Esophagus muscularis mucosa (tissue), 4 donors: ENCODE results near the gene MUC2. TPM values are rescaled to one million over a fixed set of nuclear protein-coding genes. Genes with fewer than 3 reads are reported as not detected.

Source experiments
- DNase-seq: peaks from one replicate; pipeline ENCODE4 v3.0.0-alpha.2; 2017; ENCODE audit errors: extremely low spot score
- H3K27ac ChIP-seq, 4 donors: fragments of 200-600 bp; sonication (generic); replicated peaks in 1 of 4; 1 replicate in 3 of 4; 2 replicates in 1 of 4; pipeline ENCODE4 v1.5.1; 2016 to 2019; ENCODE audit warnings: mild to moderate bottlenecking in 1 of 4
- H3K27me3 ChIP-seq, 4 donors: fragments of 200-600 bp; sonication (generic); one replicate each; pipeline versions ENCODE4 v1.5.1 to v1.6.0; 2016 to 2019
- H3K36me3 ChIP-seq, 4 donors: fragments of 200-600 bp; sonication (generic); one replicate each; pipeline ENCODE4 v1.5.1; 2016 to 2019
- H3K4me1 ChIP-seq, 4 donors: fragments of 200-600 bp; sonication (generic); one replicate each; pipeline ENCODE4 v1.5.1; 2016 to 2019
- H3K4me3 ChIP-seq, 4 donors: fragments of 200-600 bp; sonication (generic); 1 replicate in 2 of 4; 2 replicates in 2 of 4; pipeline ENCODE4 v1.5.1; 2016 to 2019; ENCODE audit warnings: mild to moderate bottlenecking in 4 of 4, moderate library complexity in 1 of 4
- H3K9me3 ChIP-seq, 4 donors: fragments of 200-600 bp; sonication (generic); 1 replicate in 3 of 4; 2 replicates in 1 of 4; pipeline ENCODE4 v1.5.1; 2016 to 2019
- CTCF ChIP-seq, 3 experiments: fragments of 200-600 bp in 2 of 3; fragments of 450-650 bp in 1 of 3; sonication (generic) in 2 of 3; IDR thresholded peaks; one replicate each; pipeline ENCODE4 v1.5.1; 2017 to 2019; ENCODE audit warnings: antibody characterized with exemption in 3 of 3, mild to moderate bottlenecking in 2 of 3, moderate library complexity in 1 of 3
- EP300 ChIP-seq: sonication (generic); formaldehyde crosslinking; IDR thresholded peaks from one replicate; pipeline ENCODE4 v1.6.1; 2017; ENCODE audit warnings: antibody characterized with exemption
- POLR2A ChIP-seq: fragments of 450-650 bp; IDR thresholded peaks from one replicate; pipeline ENCODE4 v1.6.1; 2017; ENCODE audit warnings: antibody characterized with exemption, moderate library complexity, mild to moderate bottlenecking, low read depth
- POLR2AphosphoS5 ChIP-seq, 2 donors: sonication (generic); formaldehyde crosslinking; IDR thresholded peaks; one replicate each; pipeline ENCODE4 v1.6.1; 2017; ENCODE audit warnings: antibody characterized with exemption in 2 of 2
- WGBS: methylation state at CpG from one replicate; pipeline ENCODE4 v1.1.5; 2018; 5-methylcytosine and 5-hydroxymethylcytosine counted together
- intact Hi-C: fragments of 100-400 bp; cut with DNase I; formaldehyde crosslinking; loops from one replicate; pipeline ENCODE4 v1.15.1; 2023
- total RNA-seq, 4 donors: library from RNA; depleted of rRNA; stranded (reverse); fragments of >200 nt; gene quantifications; one replicate each; pipeline versions ENCODE4 v1.1.0 to v1.2.1, GENCODE V29; 2016

MUC2 gene
- total RNA-seq, 4 donors from 2014 or later: 0.34 TPM; not detected in 3

- no peak overlapping the region for H3K27ac ChIP-seq
- intact Hi-C loops: no loop called here
- peaks cover 0 to 66% (median 5%) of the 10 kb centered on the region in 4 donors for H3K27me3 ChIP-seq
- H3K4me1 ChIP-seq: peaks cover 0 to 15% (median 13%) of the 10 kb centered on the region in 4 donors
- no peak overlapping the region for H3K4me3 ChIP-seq
- TF ChIP-seq POLR2AphosphoS5 (IDR thresholded peaks at IDR 0.05): no peak
- TF ChIP-seq CTCF (IDR thresholded peaks at IDR 0.05): no peak
- no peak for TF ChIP-seq POLR2A
- TF ChIP-seq EP300: no peak
- H3K36me3 ChIP-seq: no peaks in the 10 kb centered on the region
- 80% methylated on average over 1 of the region's 11 CpGs for WGBS
- DNase-seq: no peak
- no peaks in the 10 kb centered on the region for H3K9me3 ChIP-seq
Observed at GRCh38 chr11:1073851-1074243, 827 bp upstream of the MUC2 start.

- Histone ChIP-seq H3K4me3 (no peak overlapping the region), H3K27me3 (peaks cover 0 to 56% (median 5%) of the 10 kb centered on the region in 4 donors), H3K9me3 (no peaks in the 10 kb centered on the region), H3K36me3 (no peaks in the 10 kb centered on the region), H3K4me1 (peaks cover 0 to 15% (median 13%) of the 10 kb centered on the region in 4 donors), H3K27ac (no peak overlapping the region)
- no peak for DNase-seq
- no peak for TF ChIP-seq EP300
- TF ChIP-seq POLR2A: no peak
- TF ChIP-seq CTCF (IDR thresholded peaks at IDR 0.05): no peak
- TF ChIP-seq POLR2AphosphoS5 (IDR thresholded peaks at IDR 0.05): no peak
- 94% methylated on average over 16 of the region's 28 CpGs for WGBS
- intact Hi-C loops: no loop called here
Observed at GRCh38 chr11:1075341-1075911, 752 bp downstream of the MUC2 start.

GRCh38 chr11:1076061-1076665, 1.5 kb downstream of the MUC2 start:
- Histone ChIP-seq H3K4me3 (no peak overlapping the region), H3K27me3 (peaks cover 0 to 49% (median 4%) of the 10 kb centered on the region in 4 donors), H3K4me1 (peaks cover 0 to 15% (median 13%) of the 10 kb centered on the region in 4 donors), H3K27ac (no peak overlapping the region), H3K9me3 (no peaks in the 10 kb centered on the region), H3K36me3 (no peaks in the 10 kb centered on the region)
- intact Hi-C loops: no loop called here
- TF ChIP-seq POLR2A: no peak
- TF ChIP-seq EP300: no peak
- no peak for TF ChIP-seq CTCF (IDR thresholded peaks at IDR 0.05)
- no peak for TF ChIP-seq POLR2AphosphoS5 (IDR thresholded peaks at IDR 0.05)
- 83% methylated on average over 14 of the region's 18 CpGs for WGBS
- DNase-seq: no peak

GRCh38 chr11:1077033-1077416, 2.4 kb downstream of the MUC2 start:
- TF ChIP-seq CTCF (IDR thresholded peaks at IDR 0.05) (no peak), POLR2AphosphoS5 (IDR thresholded peaks at IDR 0.05) (no peak), POLR2A (no peak), EP300 (no peak)
- H3K4me3 ChIP-seq: no peak overlapping the region
- H3K27ac ChIP-seq: no peak overlapping the region
- 92% methylated on average over 4 of the region's 11 CpGs for WGBS
- no peaks in the 10 kb centered on the region for H3K36me3 ChIP-seq
- intact Hi-C loops: no loop called here
- DNase-seq: no peak
- peaks cover 0 to 40% (median 4%) of the 10 kb centered on the region in 4 donors for H3K27me3 ChIP-seq
- no peaks in the 10 kb centered on the region for H3K9me3 ChIP-seq
- peaks cover 0 to 15% (median 13%) of the 10 kb centered on the region in 4 donors for H3K4me1 ChIP-seq
